ENCODE data around the gene PGAM2.

Gene PGAM2

GRCh38 chr7:44107116-44107960 lies 42.0 kb upstream of the PGAM2 start:
- DNase-seq (ENCODE audit: low spot score), result no peak
- H3K27ac ChIP-seq, result no peak overlapping the region
- TF ChIP-seq, protein P1, sequence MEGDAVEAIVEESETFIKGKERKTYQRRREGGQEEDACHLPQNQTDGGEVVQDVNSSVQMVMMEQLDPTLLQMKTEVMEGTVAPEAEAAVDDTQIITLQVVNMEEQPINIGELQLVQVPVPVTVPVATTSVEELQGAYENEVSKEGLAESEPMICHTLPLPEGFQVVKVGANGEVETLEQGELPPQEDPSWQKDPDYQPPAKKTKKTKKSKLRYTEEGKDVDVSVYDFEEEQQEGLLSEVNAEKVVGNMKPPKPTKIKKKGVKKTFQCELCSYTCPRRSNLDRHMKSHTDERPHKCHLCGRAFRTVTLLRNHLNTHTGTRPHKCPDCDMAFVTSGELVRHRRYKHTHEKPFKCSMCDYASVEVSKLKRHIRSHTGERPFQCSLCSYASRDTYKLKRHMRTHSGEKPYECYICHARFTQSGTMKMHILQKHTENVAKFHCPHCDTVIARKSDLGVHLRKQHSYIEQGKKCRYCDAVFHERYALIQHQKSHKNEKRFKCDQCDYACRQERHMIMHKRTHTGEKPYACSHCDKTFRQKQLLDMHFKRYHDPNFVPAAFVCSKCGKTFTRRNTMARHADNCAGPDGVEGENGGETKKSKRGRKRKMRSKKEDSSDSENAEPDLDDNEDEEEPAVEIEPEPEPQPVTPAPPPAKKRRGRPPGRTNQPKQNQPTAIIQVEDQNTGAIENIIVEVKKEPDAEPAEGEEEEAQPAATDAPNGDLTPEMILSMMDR (conservative IDR thresholded peaks at IDR 0.05; ENCODE audit: low read depth), result no peak
- ChIA-PET POLR2A (ENCODE audit: low non-redundant PET) (interaction anchor here (0.6 kb wide), 1 partner anchor 13 kb away, joined by 7 read pairs; no protein-coding TSS in a partner anchor), CTCF (no interaction called here)

DNA sequence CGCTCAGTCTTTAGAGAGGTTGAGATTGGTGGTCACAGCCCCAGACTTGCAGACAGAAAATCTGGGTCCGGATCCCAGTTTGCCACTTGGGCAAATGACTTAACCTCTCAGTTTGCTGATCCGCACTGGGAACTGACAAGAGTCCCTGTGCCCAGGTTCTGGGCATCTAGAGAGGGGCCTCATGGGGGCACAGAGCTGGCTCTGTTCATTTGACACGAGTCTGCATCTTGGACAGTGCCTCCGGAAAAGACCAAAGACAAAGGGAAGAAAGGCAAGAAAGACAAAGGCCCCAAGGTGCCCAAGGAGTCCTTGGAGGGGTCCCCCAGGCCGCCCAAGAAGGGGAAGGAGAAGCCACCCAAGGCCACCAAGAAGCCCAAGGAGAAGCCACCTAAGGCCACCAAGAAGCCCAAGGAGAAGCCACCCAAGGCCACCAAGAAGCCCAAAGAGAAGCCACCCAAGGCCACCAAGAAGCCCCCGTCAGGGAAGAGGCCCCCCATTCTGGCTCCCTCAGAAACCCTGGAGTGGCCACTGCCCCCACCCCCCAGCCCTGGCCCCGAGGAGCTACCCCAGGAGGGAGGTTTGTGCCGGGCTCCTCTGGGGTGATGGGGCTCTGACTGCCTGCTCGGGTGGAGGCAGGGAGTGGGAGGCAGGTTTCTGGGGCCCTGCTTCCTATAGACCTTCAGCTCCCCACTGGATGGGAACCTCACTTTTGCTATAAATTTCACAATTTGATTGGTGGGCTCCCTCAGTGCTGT lies 41.1 kb upstream of the PGAM2 start:
- H3K27ac ChIP-seq, result no peak overlapping the region; the same call in 1 of the 2 replicates
- ChIA-PET POLR2A (ENCODE audit: low non-redundant PET) (interaction anchor here (0.6 kb wide), 1 partner anchor 13 kb away, joined by 7 read pairs; no protein-coding TSS in a partner anchor), CTCF (no interaction called here)
- DNase-seq (ENCODE audit: low spot score), result no peak
- TF ChIP-seq, protein P1 (conservative IDR thresholded peaks at IDR 0.05; ENCODE audit: low read depth), result no peak

DNA sequence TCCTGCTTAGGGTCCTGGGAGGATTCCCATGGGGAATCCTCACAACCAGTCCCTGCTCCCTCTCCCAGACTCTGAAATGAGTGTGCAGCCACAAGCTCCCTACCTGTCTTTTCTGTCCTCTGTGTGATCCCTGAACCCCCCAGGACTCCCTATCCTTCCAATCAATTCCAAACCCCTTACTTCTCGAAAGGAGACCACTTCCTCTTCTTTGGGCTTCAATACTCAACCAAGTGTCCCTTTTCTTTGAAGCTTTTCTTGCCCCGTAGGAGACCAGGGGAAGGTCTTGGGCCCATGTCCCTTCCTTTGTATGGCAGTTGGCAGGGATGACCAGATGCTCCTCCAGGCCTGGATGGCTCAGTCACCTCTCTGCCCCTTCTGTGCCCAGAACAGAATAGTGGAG lies 40.5 kb upstream of the PGAM2 start:
- TF ChIP-seq, protein P1 (conservative IDR thresholded peaks at IDR 0.05; ENCODE audit: low read depth), result no peak
- CTCF ChIA-PET, result no interaction called here
- DNase-seq (ENCODE audit: low spot score), result no peak
- peak overlapping the region; percentile 45 for H3K27ac ChIP-seq
- POLR2A ChIA-PET (ENCODE audit: low non-redundant PET), result no interaction called here

DNA sequence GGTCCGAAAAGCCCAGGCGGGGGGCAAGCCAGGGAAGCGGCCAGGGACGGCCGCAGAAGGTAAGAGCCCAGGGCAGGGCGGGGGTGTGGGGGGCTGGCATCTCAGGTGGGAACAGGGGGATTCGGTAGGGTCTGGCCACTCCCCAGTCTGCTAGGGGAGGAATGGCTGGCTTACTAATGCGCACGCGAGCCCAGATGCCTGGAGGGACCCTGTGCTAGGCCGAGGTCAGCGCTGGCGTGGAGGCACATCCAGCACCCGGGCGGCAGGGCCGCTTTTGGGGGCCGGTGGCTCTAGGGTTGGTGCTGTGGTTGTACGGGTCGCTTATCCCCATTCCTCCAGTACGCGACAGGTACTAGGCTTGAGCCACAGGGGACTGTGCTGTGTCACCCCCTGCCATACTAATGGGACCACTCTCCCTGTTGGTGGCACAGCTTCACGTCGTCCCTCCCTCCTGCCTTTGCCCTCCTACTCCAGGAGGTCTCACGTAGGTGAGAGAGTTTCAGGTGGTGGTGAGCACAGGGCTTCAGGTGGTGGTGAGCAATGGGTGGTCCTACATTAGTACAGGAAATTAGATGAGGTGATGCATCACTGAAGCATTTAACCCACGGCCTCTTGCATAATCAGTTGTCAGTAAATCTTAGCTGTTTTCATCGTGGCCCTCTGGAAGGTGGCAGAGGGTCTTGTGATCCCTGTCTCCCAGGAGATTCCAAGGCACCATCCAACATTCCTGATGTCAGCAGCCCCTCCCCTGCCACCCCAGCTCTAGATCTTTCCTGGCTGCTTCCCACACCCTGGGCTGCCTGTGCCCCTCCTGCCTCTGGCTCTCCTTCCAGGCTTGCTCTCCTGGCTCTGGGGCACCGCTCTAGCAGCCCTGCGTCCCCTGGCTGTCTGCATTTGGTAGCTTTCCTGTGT lies 39.7 kb upstream of the PGAM2 start:
- POLR2A ChIA-PET (ENCODE audit: low non-redundant PET), result no interaction called here
- H3K27ac ChIP-seq, result peak overlapping the region; percentile 45
- no peak for DNase-seq (ENCODE audit: low spot score)
- TF ChIP-seq, protein P1 (conservative IDR thresholded peaks at IDR 0.05; ENCODE audit: low read depth), result no peak
- CTCF ChIA-PET, result no interaction called here

GRCh38 chr7:44103923-44104859 lies 38.8 kb upstream of the PGAM2 start, which contains the start of gene AEBP1:
Gene AEBP1, plus strand, starts transcription at chr7:44104345. Its CDS starts 321 bp downstream, at chr7:44104666.
- POLR2A ChIA-PET (ENCODE audit: low non-redundant PET), result no interaction called here
- H3K27ac ChIP-seq, result peak within 1 kb of the TSS; percentile 59
- no peak for DNase-seq (ENCODE audit: low spot score)
- TF ChIP-seq, protein P1 (conservative IDR thresholded peaks at IDR 0.05; ENCODE audit: low read depth), result no peak
- CTCF ChIA-PET, result no interaction called here
